Vagina (tissue), 2 donors: Measurements from ENCODE around the gene ATP6V0C.

Experiments
- CTCF ChIP-seq, 3 experiments: fragments of 450-650 bp in 2 of 3; fragments of 200-600 bp in 1 of 3; sonication (generic) in 1 of 3; IDR thresholded peaks; one replicate each; pipeline ENCODE4 v1.5.1; 2017 to 2019; ENCODE audit warnings: antibody characterized with exemption in 3 of 3, mild to moderate bottlenecking in 2 of 3, moderate library complexity in 2 of 3
- POLR2A ChIP-seq, 2 donors: fragments of 450-650 bp; IDR thresholded peaks; one replicate each; pipeline ENCODE4 v1.6.1; 2017; ENCODE audit warnings: antibody characterized with exemption in 2 of 2, mild to moderate bottlenecking in 2 of 2, moderate library complexity in 2 of 2
- POLR2AphosphoS5 ChIP-seq, 2 donors: sonication (generic); formaldehyde crosslinking; IDR thresholded peaks; one replicate each; pipeline ENCODE4 v1.9.0; 2017; ENCODE audit warnings: antibody characterized with exemption in 2 of 2, mild to moderate bottlenecking in 2 of 2, low read depth in 1 of 2; ENCODE audit not compliant: insufficient read depth in 1 of 2

GRCh38 chr16:2529061-2529931, 15.5 kb downstream of the ATP6V0C start:
- TF ChIP-seq POLR2A (IDR thresholded peaks at IDR 0.05) (no peak), CTCF (IDR thresholded peaks at IDR 0.05) (no peak), POLR2AphosphoS5 (IDR thresholded peaks at IDR 0.05; ENCODE audit: insufficient read depth in 1 of 2, low read depth in 1 of 2) (no peak)
